HL-60 (cell line): ENCODE data around the gene MLF2.

Experiments
- DNase-seq, 2 experiments: peaks; one replicate each; pipeline ENCODE4 v3.0.0-alpha.2; 2010 to 2020; ENCODE audit warnings: low read depth in 1 of 2, low spot score in 1 of 2
- H3K27ac ChIP-seq: fragments of 250-450 bp; sonication (Bioruptor Pico); replicated peaks from 2 replicates; pipeline ENCODE4 v1.5.1; 2020; ENCODE audit warnings: mild to moderate bottlenecking, moderate library complexity
- H3K27me3 ChIP-seq: fragments of 250-450 bp; sonication (Bioruptor Pico); 2 replicates; pipeline ENCODE4 v1.5.1; 2021; ENCODE audit warnings: mild to moderate bottlenecking, moderate library complexity; ENCODE audit not compliant: insufficient read depth, poor library complexity, severe bottlenecking
- H3K4me3 ChIP-seq: replicated peaks from 2 replicates; pipeline ENCODE4 v1.5.1; 2011; ENCODE audit warnings: mild to moderate bottlenecking, control low read depth, low read length; ENCODE audit not compliant: insufficient read depth
- CTCF ChIP-seq: IDR thresholded peaks from one replicate; pipeline ENCODE4 v1.5.1; 2011; ENCODE audit warnings: low read length, control low read depth, inconsistent platforms; ENCODE audit not compliant: insufficient read depth
- GABPA ChIP-seq: IDR thresholded peaks from 2 replicates; pipeline ENCODE4 v1.6.1; 2012; ENCODE audit warnings: low read depth
- POLR2AphosphoS5 ChIP-seq: IDR thresholded peaks from 2 replicates; pipeline ENCODE4 v1.6.1; 2012; ENCODE audit warnings: low read depth
- SPI1 ChIP-seq: IDR thresholded peaks from 2 replicates; pipeline ENCODE4 v1.6.1; 2012; ENCODE audit warnings: low read depth, mild to moderate bottlenecking, borderline replicate concordance
- TF ChIP-seq, protein P1 (sequence below): IDR thresholded peaks from 2 replicates; pipeline ENCODE4 v1.6.1; 2012; ENCODE audit warnings: low read depth; ENCODE audit not compliant: insufficient replicate concordance

The MLF2 gene

GRCh38 chr12:6734506-6735387, 18.2 kb downstream of the MLF2 start:
- no peak overlapping the region for H3K27ac ChIP-seq
- no peak for DNase-seq
- no peak for TF ChIP-seq GABPA
- TF ChIP-seq, protein P1, sequence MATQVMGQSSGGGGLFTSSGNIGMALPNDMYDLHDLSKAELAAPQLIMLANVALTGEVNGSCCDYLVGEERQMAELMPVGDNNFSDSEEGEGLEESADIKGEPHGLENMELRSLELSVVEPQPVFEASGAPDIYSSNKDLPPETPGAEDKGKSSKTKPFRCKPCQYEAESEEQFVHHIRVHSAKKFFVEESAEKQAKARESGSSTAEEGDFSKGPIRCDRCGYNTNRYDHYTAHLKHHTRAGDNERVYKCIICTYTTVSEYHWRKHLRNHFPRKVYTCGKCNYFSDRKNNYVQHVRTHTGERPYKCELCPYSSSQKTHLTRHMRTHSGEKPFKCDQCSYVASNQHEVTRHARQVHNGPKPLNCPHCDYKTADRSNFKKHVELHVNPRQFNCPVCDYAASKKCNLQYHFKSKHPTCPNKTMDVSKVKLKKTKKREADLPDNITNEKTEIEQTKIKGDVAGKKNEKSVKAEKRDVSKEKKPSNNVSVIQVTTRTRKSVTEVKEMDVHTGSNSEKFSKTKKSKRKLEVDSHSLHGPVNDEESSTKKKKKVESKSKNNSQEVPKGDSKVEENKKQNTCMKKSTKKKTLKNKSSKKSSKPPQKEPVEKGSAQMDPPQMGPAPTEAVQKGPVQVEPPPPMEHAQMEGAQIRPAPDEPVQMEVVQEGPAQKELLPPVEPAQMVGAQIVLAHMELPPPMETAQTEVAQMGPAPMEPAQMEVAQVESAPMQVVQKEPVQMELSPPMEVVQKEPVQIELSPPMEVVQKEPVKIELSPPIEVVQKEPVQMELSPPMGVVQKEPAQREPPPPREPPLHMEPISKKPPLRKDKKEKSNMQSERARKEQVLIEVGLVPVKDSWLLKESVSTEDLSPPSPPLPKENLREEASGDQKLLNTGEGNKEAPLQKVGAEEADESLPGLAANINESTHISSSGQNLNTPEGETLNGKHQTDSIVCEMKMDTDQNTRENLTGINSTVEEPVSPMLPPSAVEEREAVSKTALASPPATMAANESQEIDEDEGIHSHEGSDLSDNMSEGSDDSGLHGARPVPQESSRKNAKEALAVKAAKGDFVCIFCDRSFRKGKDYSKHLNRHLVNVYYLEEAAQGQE = no peak
- no peak for TF ChIP-seq CTCF
- TF ChIP-seq POLR2AphosphoS5 = no peak
- no peak for TF ChIP-seq SPI1
- no peak overlapping the region for H3K4me3 ChIP-seq
- no peaks in the 10 kb centered on the region for H3K27me3 ChIP-seq

DNA sequence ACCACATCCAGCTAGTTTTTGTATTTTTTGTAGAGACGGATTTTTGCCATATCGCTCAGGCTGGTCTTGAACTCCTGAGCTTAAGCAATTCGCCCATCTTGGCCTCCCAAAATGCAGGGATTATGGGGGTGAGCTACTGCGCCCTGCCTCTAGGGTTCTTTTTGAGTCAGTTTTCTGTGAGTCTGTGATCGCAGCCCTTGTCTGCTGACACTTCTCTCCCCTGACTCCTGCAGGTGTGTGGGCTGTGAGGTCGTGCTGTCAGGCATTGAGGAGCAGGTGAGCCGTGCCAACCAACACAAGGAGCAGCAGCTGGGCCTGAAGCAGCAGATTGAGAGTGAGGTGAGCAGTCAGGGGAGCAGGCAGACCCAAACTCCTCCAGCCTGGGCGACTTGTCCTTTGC, 22.8 kb downstream of the MLF2 start:
- no peak overlapping the region for H3K27ac ChIP-seq
- DNase-seq = no peak
- H3K4me3 ChIP-seq = no peak overlapping the region
- H3K27me3 ChIP-seq = no peaks in the 10 kb centered on the region
- TF ChIP-seq CTCF (no peak), SPI1 (no peak), GABPA (no peak), POLR2AphosphoS5 (no peak)
- TF ChIP-seq, protein P1 = no peak

DNA sequence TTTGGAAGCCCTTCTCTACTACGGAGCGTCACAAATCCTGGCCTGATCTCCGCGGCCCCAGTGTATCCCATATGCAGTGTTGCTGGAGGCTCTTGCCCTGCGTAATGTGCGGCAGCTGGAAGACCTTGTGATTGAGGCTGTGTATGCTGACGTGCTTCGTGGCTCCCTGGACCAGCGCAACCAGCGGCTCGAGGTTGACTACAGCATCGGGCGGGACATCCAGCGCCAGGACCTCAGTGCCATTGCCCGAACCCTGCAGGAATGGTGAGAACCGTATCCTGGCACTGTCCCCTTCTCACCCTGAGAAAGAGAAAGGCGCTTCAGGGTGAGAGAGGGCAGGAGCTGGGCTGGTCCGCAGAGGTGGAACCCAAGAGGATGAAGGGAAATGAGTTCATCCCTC, 23.8 kb downstream of the MLF2 start:
- Histone ChIP-seq H3K4me3 (no peak overlapping the region), H3K27ac (no peak overlapping the region), H3K27me3 (no peaks in the 10 kb centered on the region)
- no peak for TF ChIP-seq CTCF
- TF ChIP-seq, protein P1 = no peak
- no peak for TF ChIP-seq GABPA
- TF ChIP-seq SPI1 = no peak
- no peak for TF ChIP-seq POLR2AphosphoS5
- no peak for DNase-seq
